Fibroblast of skin of left quadriceps (primary cell): ENCODE results near the gene HHAT.
A peak's percentile ranks its signal among the peaks of the same experiment; 100 is the strongest.
"Not testable (repeated sequence)": the region's sequence is repeated elsewhere in the genome, so short reads cannot be mapped to it uniquely, and the experiment has no call there.

ENCODE experiments used
- DNase-seq, 2 experiments: peaks; one replicate each; pipeline ENCODE4 v3.0.0-alpha.2; 2013; ENCODE audit warnings: low read depth in 2 of 2

Gene HHAT

GRCh38 chr1:210396541-210396940, 67.8 kb downstream of the HHAT start:
- DNase-seq: no peak

DNA sequence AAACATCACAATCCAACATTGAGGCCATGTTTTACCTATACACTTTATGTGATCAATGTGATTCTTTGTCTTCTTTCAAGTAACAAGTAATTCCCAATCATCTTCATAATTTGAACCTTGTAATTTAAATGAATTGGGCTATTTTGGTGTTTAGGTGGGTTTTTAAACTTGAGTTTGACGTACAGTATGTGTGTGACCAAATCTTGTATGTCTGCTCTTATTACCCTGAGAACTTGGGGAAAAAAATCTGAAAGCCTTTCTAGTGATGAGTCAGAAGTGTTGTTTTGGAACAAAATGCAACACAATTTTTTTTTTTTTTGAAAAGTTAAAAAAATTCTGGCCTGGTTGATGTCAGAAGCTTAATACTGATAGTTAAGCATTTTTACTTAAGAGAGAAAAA, 68.5 kb downstream of the HHAT start:
- no peak for DNase-seq

DNA sequence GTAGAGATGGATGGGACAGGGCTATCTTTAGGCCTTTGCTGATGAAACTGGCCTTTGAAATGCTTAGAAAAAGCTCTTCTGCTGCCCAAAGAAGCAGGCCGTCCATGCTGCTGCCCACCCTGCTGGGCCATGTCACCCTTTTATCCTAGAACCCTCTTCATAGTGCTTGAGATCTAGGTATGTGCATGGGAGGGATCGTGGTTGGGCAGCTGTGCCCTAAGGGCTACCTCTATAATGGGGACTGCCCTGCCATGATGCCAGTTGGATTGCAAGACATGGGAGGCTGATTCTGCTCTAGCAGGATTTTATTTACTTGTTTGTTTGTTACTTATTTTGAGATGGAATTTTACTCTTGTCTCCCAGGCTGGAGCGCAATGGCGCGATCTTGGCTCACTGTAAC, 69.0 kb downstream of the HHAT start:
- DNase-seq: no peak

DNA sequence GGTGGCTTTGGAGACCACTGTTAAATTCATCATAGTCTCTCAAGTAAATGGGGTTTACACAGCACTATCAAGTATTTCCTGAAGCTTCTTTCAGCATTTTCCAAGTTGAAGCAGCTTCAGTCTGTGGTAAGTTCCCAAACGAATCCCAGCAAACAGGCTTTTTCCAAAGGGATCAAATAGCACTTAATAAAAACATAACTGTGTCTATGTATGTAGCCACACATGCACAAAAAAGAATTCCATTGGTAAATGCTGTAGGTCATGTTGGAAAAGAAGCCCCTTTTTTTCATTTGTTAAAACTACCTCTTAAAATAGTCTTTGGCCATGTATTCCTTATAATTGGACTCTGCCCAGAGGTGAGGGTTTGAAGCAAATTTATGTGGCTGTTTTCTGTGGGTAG, 69.8 kb downstream of the HHAT start:
- DNase-seq: no peak

DNA sequence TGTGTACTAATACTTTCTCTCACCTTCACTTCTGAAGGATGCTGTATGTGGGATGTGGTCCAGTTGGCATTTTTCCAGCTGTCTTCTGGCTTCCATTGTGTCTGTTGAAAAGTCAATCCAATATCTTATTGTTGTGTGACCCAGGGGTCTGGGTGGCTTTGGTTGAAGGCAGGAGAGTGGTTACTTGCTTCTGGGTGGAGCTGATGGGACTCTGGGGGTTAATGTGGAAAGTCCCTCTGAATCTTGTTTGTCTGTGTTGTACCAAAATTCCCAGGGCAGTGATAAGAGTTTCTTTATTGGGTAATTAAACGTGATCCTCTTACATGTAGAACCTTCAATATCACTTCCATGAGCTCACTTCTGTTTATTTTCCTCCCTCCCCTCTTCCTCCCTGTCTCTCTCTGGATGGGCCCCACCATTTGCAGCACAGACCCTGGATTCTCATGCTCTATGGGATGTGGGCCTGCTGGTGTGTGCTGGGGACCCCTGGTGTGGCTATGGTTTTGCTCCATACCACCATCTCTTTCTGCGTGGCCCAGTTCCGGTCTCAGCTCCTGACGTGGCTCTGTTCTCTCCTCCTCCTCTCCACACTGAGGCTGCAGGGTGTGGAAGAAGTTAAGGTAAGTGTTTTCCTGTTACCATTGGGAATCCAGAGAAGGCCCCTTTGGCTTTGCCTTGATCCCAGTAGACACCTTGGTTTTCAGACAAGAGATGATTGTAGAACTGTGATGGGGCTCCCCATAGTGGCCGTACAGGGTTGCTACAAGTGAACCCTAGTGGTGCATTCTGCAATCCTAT, 71.5 kb downstream of the HHAT start:
- peak; percentile 49 for DNase-seq

- no peak for DNase-seq
Observed at GRCh38 chr1:210402560-210402959, 73.9 kb downstream of the HHAT start.

- DNase-seq: no peak
Observed at GRCh38 chr1:210405316-210405715, 76.6 kb downstream of the HHAT start.

GRCh38 chr1:210406341-210406740, 77.6 kb downstream of the HHAT start:
- not testable (repeated sequence) for DNase-seq

DNA sequence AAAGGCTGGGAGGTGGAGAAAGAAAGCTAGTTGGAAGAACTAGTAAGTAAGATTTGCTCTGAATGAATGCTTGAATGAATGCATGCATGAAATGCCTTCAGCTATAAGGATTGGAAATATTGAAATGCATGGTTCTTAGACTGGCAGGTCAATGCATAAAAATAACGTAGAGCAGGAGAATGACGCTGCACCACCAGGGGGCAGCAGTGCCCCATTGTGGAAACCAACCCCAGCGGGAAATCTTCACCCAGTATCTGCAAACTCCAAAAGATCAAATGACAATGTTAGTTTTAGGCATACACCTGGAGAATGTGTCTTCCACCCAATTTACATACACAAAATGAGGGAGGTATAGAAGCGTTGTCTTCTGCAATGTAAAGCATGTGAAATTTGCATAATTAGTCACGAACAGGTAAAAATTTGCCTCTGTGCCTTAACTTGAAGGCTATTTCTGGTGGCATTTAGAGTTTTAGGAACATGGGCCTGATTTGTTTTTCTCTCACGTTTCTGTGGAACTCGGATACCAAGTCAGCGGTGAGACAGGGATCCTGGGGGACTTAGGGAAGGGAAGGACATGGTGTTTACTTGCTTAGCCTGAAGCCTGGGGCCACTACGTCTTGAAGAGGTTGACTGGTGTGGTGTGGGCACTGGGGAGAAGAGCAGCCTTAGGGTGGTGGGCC, 78.6 kb downstream of the HHAT start:
- DNase-seq: peak; percentile 26

GRCh38 chr1:210407887-210408252, 79.2 kb downstream of the HHAT start:
- no peak for DNase-seq

- no peak for DNase-seq
Observed at GRCh38 chr1:210412240-210412639, 83.5 kb downstream of the HHAT start.

DNA sequence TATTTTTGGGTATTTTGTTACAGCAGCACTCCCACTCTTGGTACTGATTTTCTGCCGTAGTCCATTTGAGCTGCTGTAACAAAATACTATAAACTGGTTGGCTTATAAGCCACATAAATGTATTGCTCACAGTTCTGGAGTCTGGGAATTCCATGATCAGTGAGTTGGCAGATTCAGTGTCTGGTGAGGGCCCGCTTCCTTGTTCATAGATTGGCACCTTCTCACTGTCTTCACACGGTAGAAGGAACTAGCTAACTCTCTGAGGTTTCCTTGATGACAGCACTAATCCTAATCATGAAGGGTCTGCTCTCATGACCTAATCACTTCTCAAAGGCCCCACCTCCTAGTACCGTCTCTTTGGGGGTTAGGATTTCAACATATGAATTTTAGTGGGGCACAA, 85.2 kb downstream of the HHAT start:
- DNase-seq: no peak

DNA sequence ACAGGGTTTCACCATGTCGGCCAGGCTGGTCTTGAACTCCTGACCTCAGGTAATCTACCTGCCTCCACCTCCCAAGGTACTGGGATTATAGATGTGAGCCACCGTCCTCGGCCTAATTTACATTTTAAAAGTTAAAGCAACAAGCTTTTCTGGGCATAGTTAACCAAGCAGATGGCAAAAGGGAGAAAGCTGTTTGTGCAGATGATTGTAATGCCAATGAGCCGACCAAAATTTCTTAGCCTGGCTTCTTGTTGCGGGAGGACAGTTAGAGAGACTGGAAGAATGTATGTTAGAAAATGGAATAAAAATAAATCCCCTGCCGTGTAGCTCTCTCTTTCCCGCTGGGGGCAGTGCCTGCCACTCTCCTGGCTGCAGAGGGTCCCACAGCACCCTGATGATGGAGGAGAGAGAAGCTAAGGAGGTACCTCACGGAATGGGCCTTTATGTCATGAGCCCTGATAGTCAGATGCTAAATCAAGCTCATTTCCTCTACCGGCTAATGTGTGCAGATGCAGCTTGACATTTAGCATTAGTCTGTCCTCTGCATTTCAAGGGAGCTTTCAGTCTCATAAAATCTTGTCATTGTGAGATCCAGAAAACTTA, 87.2 kb downstream of the HHAT start:
- no peak for DNase-seq

DNA sequence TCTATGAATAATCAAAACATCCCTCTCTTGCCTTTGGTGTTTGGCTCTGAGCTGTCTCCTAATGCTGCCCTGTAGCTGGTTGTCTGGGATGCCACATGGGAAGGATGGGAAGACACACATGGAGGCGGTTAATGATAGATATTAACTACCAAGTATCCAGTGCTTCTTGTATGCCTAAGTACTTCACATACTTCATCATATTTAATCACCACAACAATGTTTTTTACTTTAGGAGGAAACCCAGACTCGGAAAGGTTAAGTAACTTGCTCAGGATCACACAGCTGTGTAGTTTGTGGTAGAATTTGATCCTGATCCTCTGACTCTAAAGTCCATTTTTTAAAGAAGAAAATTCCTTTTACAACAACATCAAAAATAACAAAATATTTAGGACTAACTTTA, 88.0 kb downstream of the HHAT start:
- DNase-seq: no peak

GRCh38 chr1:210417881-210418280, 89.2 kb downstream of the HHAT start:
- DNase-seq: no peak

GRCh38 chr1:210418863-210419650, 90.4 kb downstream of the HHAT start:
- no peak for DNase-seq

DNA sequence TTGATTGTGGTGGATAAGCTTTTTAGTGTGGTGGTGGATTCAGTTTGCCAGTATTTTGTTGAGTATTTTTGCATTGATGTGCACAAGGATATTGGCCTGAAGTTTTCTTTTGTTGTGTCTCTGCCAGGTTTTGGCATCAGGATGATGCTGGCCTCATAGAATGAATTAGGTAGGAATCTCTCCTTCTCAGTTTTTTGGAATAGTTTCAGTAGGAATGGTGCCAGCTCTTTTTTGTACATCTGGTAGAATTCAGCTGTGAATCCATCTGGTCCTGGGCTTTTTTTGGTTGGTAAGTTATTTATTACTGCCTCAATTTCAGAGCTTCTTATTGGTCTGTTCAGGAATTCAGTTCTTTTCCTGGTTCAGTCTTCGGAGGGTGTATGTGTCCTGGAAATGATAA, 98.0 kb downstream of the HHAT start:
- not testable (repeated sequence) for DNase-seq

GRCh38 chr1:210428696-210429095, 100.0 kb downstream of the HHAT start:
- DNase-seq: no peak

DNA sequence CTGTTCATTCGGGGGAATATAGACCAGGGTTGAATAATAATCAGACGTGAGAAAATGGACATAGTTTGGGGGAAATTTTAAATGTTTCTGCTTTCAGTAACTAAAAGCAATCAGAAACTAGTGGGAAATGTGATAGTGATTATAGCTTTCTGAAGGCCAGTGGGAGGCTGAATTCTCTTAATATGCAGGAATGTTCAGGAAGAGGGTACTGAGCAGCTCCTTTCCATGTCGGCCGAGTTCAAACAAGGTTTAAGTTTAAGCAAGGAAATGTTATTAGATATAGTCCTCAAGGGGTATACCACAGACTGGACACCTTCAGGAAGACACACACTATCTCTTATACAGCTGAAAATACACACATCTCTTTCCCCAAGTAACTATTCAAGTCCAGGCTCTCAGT, 105.5 kb downstream of the HHAT start:
- no peak for DNase-seq

- DNase-seq: no peak
Observed at GRCh38 chr1:210437111-210437510, 108.4 kb downstream of the HHAT start.

- no peak for DNase-seq
Observed at GRCh38 chr1:210437781-210438180, 109.1 kb downstream of the HHAT start.
